T1000 (cell line): ENCODE measurements around the gene MDH1.
"Not testable (repeated sequence)": the region's sequence is repeated elsewhere in the genome, so short reads cannot be mapped to it uniquely, and the experiment has no call there.

Experiments used
- DNase-seq: peaks from one replicate; lab custom pipeline; 2025; ENCODE audit warnings: mixed read lengths; lab: John Stamatoyannopoulos, UW

MDH1 gene

DNA sequence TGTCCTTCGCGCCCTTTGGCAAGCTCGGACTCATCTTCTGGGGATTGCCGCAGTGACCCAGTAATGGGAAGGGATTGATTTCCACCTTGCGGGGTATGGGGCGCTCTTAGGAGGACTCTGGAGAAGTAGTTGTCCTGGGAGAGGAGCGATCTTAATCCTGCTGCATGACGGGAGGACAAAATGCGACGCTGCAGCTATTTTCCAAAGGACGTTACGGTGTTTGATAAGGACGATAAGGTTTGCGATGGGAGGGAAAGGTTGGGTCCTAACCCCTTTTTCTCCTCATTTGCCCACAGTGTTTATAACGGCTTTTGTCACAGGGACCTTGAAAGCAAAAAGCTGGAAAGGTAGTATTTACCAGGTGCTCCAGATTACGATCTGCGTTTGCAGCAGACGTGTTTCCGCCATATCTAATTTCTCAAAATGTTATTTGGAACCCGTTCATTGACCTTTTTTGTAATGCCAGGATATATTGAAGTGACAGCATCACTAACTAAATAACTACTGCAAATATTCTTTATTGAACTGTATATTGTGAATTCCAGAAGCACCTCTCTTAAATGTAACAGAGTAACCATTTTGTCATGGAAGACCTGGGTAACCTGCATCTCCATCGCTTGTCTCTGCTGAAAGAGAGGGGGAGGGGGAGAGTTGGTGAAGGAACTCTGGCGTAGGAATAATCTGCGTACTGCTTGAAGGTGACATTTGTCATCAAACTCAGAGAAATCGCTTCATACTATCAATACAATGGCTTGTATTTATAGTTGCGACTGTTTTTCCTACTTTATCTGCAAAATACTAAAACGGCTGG is 590 bp downstream of the MDH1 start:
- no peak for DNase-seq

DNA sequence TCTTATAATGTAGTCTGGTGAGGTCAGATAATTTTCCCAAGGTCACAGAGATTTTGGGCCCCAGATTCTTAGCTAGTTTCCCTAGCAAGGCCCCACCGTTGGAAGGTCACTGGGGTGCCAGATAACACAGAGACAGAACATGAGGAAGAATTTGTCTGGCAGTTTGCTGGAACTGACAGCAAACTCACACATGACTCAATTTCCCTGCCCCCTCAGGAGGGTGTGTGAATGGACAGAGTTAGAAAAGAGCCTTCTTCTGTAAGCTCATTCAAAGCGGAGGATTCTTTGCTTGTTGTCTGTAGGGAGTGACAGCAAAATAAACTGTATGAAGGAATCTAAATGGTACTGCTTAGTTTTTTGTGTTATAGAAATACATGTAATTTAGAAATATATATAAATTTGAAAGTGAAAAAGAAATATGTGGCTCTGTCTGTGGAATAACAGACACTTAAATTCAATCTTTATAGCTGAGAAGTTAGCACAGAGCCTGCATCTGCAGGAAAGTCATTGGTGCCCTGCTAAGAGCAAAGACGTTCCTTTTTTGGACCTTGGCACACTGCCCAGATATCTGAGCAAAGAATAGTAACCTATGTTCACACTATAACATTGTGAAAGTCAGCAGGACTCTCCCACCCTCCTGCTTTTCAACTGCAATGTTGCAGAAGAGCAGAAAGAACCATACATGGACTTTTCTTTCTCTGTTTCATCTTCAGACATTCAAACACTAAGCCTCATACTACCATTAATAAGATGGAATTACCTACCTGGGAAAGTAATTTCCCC is 2.1 kb downstream of the MDH1 start:
- DNase-seq, result no peak

DNA sequence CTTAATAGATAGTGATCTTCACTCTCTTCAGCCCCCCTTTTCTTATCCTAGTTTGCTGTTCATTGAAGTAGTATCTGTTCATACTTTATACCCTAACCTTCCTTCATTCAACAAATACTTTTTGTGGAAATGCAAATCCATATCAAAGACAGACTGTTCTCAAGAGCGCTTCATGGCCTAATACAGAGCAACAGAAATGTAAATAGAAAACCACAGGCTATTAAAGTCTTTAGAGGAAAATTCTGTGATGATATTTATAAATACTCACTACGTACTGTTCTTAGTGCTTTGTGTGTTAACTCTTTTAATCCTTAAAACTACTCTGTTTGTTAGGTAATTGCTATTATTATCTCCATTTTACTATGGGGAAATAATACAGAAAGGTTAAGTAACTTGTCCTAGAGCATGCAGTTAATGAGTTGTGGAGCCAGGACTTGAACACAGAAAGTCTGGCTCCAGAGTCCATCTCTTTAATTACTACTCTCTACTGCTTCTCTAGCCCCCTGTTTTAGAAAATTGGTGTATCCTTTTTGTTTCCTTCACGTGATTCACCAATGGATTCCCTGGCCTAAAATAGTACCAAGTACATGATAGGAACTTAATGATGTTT is 2.9 kb downstream of the MDH1 start:
- DNase-seq, result no peak

DNA sequence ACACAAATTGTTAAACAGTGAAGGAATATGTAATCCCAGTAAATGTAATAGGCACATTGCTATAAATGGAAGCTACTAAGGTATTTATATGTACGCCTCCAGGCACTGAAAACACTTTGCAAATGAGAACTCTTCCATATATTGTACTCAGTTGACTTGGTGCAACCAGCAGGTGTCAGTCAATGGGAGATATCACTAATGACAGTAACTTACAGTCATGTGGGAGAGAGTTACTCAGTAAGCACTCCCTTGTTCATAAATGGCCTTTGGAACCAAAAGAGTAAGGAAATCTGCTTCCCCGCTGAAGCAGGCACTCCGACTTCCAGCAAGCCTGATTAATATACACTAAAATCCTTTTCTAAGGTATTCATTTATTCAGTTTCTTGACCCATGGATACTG is 5.9 kb downstream of the MDH1 start:
- DNase-seq, result no peak

DNA sequence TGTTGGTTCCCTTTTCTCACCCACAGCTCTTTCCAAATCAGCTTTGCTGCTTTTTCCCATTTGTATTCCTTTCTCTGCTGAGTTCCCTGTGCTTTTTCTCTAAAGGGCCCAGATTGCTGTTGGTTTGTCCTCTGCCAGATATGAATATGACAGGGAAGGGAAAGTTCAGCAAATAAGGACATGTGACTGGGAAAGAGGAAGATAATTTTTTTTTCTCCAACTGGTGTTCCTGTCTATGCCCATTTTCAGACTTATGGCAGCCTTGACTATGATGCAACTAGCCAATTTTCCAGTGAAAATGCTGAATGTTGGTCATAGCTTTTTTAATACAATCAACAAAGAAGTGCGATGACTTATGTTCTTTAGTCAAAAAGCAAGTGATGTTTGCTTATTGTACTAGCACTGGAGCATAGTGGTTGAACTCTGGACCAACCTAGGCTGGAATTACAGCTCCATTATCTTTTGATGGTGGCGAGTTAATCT is 7.7 kb downstream of the MDH1 start:
- no peak for DNase-seq

DNA sequence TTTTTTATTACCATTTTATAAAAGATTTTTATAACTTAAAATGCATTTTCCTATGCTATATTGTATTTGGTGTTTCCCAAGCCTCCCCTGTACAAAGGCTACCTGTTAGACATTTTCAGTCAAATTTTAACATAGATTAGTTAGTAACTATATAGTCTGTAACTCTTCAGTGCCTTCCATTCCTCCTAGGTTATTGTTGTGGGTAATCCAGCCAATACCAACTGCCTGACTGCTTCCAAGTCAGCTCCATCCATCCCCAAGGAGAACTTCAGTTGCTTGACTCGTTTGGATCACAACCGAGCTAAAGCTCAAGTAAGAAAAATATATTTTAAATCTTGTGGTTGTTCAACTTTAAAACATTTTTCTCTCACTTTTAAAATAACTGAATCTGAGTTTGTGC is 10.2 kb downstream of the MDH1 start:
- no peak for DNase-seq

DNA sequence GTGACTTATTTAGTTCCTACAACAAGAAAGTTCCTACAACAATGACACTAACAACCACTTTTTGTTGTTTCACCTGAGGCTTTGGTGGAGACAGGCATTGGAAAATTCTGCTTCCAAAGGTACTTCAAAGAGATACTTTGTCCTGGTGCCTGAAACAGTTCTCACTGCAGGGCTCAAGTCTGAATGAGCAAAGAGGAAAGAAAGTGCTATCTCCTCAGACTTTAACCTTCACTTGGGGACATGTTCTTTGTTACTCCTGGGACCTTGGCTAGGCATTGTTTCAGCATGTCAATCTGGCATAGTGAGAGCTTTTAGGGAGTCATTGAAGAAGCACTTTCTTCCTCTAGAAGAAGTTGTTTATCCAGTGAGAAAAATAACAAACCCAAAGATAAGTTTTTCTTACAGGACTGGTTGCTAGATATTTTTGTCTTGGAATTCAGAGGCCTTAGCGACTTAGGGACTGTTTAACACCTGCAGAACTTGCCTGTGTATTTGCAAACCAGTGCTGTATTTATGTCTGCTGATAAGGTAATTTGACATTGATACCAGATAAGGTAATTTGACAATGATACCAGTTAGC is 12.2 kb downstream of the MDH1 start:
- DNase-seq, result no peak

DNA sequence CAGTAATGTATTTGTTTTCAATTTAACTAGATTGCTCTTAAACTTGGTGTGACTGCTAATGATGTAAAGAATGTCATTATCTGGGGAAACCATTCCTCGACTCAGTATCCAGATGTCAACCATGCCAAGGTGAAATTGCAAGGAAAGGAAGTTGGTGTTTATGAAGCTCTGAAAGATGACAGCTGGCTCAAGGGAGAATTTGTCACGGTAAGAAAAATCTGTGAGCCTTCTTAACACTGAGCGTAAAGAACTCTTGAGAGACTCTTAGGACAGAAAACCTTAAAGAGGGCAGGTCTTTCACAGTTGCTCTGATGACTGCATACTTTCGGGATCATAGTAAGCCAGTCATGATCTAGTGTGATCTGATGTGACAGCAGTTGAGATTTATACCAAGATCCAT is 15.9 kb downstream of the MDH1 start:
- DNase-seq, result no peak

DNA sequence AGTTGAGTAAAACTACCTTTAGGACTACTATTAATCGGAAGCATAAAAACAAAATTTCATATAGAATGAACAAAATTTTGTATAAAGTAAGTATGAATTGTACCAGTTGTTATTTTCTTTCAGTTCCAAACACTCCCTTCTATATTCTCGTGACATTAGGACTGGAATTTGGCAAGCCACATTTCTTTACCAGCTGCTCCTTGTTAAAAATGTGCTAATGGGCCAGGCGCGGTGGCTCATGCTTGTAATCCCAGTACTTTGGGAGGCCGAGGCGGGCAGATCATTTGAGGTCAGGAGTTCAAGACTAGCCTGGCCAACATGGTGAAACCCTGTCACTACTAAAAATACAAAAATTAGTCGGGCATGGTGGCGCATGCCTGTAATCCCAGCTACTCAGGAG is 20.1 kb downstream of the MDH1 start:
- not testable (repeated sequence) for DNase-seq

DNA sequence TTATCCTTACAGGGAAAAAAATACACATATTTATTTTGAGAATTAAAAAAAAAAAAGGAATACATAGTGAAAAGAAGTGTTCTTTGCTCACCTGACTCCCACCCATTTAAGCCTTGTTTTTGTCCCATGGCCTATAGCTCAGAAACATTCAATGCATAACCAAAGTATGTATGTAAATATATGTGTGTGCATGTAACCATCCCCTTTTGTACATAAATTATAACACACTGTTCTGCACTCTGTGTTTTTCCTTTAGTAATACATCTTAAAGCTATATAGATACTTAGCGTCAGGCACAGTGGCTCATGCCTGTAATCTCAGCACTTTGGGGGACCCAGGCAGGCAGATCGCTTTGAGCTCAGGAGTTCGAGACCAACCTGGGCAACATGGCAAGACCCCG is 21.8 kb downstream of the MDH1 start:
- no peak for DNase-seq

DNA sequence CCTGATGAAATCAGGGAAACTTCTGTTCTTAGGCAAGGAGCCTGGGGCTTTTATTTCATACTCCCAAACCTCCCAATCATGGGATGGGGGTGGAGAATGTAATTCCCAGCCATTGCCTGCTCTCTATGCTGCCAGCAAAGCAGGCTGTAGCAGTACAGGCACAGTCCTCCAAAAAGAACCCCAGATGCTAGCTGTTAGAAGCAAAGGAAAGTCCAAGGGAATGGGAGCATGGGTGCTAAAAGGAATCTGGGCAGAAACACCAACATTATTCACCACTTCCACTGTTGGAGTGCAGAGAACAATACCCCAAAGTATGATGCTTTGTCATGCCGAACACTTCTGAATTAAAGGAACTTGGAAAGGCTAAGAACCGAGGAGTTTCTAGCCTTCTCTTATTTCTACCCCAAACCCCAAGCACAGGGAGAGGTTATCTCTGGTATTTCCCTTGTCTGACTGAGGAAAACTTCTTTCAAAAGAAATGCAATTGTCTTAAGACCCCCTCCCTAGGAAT is 24.7 kb downstream of the MDH1 start:
- DNase-seq, result no peak

DNA sequence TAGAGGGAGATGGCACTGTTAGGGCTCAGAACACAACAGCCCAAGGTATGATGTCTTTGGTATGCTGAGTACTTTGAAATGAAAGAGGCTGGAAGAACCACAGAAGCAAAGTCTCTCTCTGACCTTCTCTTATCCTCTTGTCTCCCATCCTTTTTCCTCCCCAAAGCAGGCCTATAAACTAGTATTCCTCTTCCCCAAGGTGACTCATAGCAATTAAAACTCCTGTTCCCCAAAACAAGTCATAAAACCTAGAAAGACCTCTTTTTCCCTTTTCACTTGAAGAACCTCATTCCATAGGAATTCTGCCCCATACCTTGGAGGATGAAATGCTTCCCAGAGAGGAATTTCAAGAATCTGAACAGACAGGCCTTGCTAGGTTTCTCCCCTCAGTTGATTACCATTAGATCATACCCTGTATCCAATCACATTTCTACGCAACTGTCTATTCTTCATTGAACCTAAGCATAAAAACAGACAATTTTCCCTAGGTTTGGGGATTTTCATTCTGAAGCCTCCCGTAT is 25.7 kb downstream of the MDH1 start:
- no peak for DNase-seq

DNA sequence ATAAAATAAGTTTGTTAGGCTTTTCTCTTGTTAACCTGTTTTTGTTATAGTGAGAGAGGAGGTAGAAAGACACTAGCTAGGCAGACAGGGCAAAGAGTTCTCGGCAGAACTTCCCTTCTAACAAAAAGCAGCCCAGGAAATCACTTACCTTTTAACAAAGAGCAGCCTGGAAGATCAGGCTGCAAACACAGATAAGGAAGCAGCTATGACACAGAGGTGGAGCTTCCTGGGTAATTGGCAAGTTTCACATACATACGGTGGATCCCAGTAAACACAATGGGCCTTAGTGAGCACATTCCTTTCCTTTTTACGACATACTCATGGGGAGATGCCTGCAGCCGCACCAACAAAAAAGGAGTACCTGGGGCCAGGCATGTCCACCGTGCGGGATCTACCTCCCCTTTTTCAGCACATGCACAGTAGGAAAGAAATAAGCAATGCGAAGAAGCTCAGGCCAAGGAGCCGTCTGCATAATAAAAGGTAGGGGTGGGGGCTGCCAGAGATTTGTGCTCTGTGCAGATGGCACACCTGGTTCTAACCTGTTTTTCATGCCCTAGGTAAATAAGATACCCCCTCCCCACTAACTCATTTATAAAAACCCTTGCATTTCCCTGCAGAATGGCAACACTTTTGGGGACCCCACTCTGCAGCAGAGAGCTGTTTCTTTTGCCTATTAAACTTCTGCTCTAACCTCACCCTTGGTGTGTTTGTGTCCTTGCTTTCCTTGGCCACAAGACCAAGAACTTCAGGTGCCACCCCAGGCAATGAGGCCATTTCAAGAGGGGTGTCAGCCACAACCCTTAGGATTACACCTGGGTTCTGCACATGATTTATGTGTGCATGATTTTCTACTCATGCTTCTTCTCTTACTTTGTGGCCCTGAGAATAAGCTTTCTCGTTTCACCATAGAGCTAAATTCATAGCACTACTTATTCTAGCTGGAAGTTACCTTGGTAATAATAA is 26.5 kb downstream of the MDH1 start:
- DNase-seq, result no peak

DNA sequence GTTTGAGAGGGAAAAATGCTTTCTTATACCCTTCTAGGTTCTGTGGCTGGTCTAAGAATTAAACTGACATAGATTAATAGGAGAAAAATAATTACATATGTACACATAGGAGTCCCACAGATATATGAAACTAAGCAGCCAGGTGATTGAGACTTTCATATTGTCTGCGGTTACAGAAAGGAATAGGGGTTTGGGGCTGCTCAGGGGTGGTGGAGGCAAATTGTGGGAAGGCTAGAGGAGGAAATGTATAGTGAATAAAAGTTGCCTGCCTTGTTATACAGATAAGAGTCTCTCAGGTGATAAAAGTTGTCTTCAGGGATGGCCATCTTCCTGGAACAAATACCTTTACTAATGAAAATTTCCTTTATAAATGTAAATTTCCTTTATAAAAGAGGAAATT is 28.6 kb downstream of the MDH1 start:
- DNase-seq, result no peak

DNA sequence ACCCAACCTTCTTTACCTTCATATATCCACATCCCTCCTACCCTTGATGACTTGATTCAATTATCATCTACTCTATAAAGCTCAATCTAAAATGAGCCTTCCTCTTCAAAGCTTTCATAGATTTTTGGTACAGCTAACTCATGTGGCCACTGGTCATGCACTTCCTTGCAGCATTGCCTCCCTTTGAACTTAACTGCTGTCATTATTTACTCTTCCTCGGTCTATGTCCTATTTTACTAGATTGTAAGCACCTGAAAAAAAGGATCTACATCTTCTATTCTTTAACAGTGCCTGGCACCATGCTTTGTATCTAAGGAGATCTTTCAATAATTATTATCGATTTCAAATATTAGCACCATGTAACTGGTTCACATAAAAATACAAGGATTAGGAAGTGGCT is 30.6 kb downstream of the MDH1 start:
- no peak for DNase-seq

DNA sequence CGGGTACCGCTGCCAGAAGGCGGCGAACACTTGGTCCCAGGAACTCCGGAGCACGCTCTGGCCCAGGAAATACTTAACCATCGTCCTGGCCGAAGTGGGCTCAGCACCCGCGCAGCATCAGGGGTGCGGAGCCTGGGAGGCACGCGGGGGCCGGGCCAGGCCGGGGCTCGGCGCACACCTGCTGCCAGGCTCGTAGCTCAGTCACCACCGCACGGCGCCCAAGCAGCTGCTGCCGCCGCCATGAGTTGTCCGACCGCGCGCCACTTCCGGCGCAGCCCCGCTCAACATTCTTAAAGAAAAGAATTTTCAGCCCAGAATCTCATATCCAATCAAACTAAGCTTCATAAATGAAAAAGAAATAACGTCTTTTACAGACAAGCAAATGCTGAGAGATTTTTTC is 34.0 kb downstream of the MDH1 start:
- DNase-seq, result no peak

DNA sequence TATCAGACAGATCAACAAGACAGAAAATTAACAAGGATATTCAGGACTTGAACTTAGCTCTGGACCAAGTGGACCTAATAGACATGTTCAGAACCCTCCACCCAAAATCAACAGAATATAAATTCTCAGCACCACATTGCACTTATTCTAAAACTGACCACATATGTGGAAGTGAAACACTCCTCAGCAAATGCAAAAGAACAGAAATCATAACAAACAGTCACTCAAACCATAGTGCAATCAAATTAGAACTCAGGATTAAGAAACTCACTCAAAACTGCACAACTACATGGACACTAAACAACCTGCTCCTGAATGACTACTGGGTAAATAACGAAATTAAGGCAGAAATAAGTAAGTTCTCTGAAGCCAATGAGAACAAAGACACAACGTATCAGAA is 35.0 kb downstream of the MDH1 start:
- not testable (repeated sequence) for DNase-seq

DNA sequence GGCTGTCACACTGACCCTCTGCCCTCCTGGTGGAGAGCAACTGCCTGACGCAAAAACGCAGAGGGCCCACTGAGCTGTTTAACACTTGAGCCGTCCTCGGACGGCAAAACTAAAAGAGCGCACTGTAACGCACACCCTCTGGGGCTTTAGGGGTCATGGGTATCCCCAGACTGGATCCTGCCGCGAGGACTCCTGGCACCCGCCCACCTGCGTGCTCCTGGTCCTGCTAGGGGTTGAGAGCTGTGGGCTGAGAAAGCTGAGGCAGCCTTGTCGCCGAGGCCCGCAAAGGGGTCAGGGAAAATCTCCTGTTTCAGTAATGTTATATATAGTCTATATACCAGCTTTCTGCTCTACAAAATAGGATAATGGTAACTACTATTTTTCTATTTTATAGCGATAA is 39.1 kb downstream of the MDH1 start:
- DNase-seq, result no peak

DNA sequence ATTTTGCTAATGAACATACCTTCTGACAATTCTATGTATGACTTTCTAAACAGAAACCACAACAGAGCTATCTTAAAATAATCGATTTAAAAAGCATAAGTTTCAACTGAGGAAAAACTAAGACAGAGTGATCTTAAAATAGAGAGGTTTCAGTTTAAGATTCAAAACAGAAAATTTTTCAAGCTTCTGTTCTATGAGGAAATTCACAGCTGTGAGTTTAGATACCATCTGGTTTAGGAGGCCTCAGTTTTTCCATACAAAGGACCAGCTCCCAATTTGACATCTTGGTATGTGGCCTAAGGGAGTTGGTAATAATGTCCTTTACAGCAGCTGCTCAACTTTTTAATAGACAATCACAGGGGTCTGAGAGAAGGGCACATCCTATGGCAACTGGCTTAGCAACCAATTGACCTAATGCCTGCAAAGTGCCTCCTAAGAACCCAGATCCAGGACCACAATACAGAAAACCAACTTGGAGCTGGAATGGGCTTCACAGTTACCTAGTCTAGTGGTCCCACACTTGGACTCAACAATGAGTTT is 39.7 kb downstream of the MDH1 start:
- no peak for DNase-seq

DNA sequence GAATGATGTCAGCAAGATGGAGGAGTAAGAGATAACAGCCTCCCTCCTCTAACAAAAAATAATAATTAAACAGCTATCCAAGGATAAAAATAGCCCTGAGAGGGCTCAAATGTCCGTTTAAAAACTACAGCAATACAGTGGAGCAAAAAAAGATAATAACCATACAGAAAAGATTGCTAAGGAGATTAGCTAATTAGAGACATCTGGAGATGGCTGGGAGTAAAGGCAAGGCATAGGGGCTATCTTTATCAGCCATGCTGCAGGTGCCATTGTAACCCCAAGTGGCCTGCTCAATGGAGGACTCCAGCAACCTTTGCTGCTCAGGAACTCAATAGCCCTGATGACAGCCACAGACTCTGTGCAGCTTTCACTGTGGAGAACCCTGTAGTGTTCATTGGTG is 42.7 kb downstream of the MDH1 start:
- no peak for DNase-seq

DNA sequence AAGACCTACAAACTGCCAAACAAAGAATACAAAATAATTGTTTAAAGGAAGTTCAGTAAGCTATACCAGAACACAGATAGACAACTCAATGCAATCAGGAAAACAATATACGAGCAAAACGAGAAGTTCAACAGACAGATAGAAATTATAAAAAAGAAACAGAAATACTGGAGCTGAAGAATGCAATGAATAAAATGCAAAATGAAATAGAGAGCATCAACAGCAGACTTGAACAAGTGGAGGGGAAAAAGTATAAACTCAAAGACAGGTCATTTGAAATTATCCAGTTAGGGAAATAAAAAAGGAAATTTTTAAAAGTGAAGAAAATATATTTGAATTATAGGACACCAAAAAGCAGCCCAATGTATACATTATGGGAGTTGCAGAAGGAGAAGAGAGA is 43.6 kb downstream of the MDH1 start:
- DNase-seq, result no peak
